Ascending aorta (tissue), 2 donors: ENCODE data around the gene RPL18. TPM values are rescaled to one million over a fixed set of nuclear protein-coding genes. Genes with fewer than 3 reads are reported as not detected.

Experiments used
- DNase-seq, 2 donors: peaks; one replicate each; pipeline ENCODE4 v3.0.0-alpha.2; 2019; ENCODE audit warnings: low spot score in 2 of 2
- H3K27ac ChIP-seq, 2 donors: fragments of 200-600 bp; sonication (generic); one replicate each; pipeline ENCODE4 v1.5.1; 2016 to 2017; ENCODE audit warnings: mild to moderate bottlenecking in 1 of 2
- H3K27me3 ChIP-seq: fragments of 200-600 bp; sonication (generic); one replicate; pipeline ENCODE4 v1.5.1; 2017
- H3K36me3 ChIP-seq, 2 donors: fragments of 200-600 bp; sonication (generic); one replicate each; pipeline ENCODE4 v1.5.1; 2016
- H3K4me1 ChIP-seq, 2 donors: fragments of 200-600 bp; sonication (generic); one replicate each; pipeline ENCODE4 v1.5.1; 2016 to 2017; ENCODE audit warnings: mild to moderate bottlenecking in 1 of 2
- H3K4me3 ChIP-seq, 2 donors: fragments of 200-600 bp; sonication (generic); one replicate each; pipeline ENCODE4 v1.5.1; 2016 to 2017; ENCODE audit warnings: mild to moderate bottlenecking in 1 of 2
- H3K9me3 ChIP-seq, 2 donors: fragments of 200-600 bp; sonication (generic); one replicate each; pipeline ENCODE4 v1.5.1; 2016
- CTCF ChIP-seq, 3 experiments: fragments of 200-600 bp in 2 of 3; fragments of 450-650 bp in 1 of 3; sonication (generic) in 2 of 3; IDR thresholded peaks; one replicate each; pipeline ENCODE4 v1.5.1; 2016 to 2019; ENCODE audit warnings: antibody characterized with exemption in 3 of 3, mild to moderate bottlenecking in 1 of 3, moderate library complexity in 1 of 3
- intact Hi-C: fragments of 100-400 bp; cut with DNase I; formaldehyde crosslinking; loops from one replicate; pipeline ENCODE4 v1.15.1; 2023
- total RNA-seq: library from RNA; depleted of rRNA; stranded (reverse); fragments of >200 nt; gene quantifications from one replicate; pipeline ENCODE4 v1.1.0, GENCODE V29; 2016

Gene RPL18
- total RNA-seq, 1 donor from 2014 or later, result 2,223 TPM

GRCh38 chr19:48623556-48624066 is 4.6 kb upstream of the RPL18 start:
- no peak for TF ChIP-seq CTCF (IDR thresholded peaks at IDR 0.05)
- no peak for DNase-seq
- Histone ChIP-seq H3K36me3 (peaks cover 3 to 18% of the 10 kb centered on the region in 2 donors), H3K9me3 (no peaks in the 10 kb centered on the region), H3K4me1 (peaks cover 11 to 21% of the 10 kb centered on the region in 2 donors), H3K4me3 (peak overlapping the region in 1 of 2 donors; percentile 73), H3K27me3 (no peaks in the 10 kb centered on the region), H3K27ac (peak overlapping the region; percentile 58 to 82)
- intact Hi-C loops, result loop anchor here (1.0 kb wide), 1 partner anchor 11 kb away; no protein-coding TSS in a partner anchor

- intact Hi-C loops, result loop anchor here (1.0 to 2.0 kb wide), 5 partner anchors 15 to 175 kb away; partner anchors contain the start of genes CYTH2 and GRWD1
- Histone ChIP-seq H3K36me3 (peaks cover 18 to 27% of the 10 kb centered on the region in 2 donors), H3K27me3 (no peaks in the 10 kb centered on the region), H3K9me3 (no peaks in the 10 kb centered on the region), H3K27ac (peak overlapping the region; percentile 86 to 87), H3K4me3 (peak overlapping the region; percentile 68 to 95), H3K4me1 (peaks cover 19 to 32% of the 10 kb centered on the region in 2 donors)
- DNase-seq, result no peak
- peak in 1 of 3 experiments; percentile 5 for TF ChIP-seq CTCF (IDR thresholded peaks at IDR 0.05)
Observed at GRCh38 chr19:48619692-48620585, 961 bp upstream of the RPL18 start.

- H3K9me3 ChIP-seq, result no peaks in the 10 kb centered on the region
- H3K4me3 ChIP-seq, result peak overlapping the region; percentile 68 to 95
- no peaks in the 10 kb centered on the region for H3K27me3 ChIP-seq
- TF ChIP-seq CTCF (IDR thresholded peaks at IDR 0.05), result no peak
- H3K4me1 ChIP-seq, result peaks cover 12 to 23% of the 10 kb centered on the region in 2 donors
- DNase-seq, result no peak
- peaks cover 18 to 29% of the 10 kb centered on the region in 2 donors for H3K36me3 ChIP-seq
- H3K27ac ChIP-seq, result peak overlapping the region; percentile 74 to 87
- intact Hi-C loops, result loop anchor here (2.0 kb wide), 1 partner anchor 30 kb away; no protein-coding TSS in a partner anchor
Observed at GRCh38 chr19:48618278-48618915, 581 bp downstream of the RPL18 start.

DNA sequence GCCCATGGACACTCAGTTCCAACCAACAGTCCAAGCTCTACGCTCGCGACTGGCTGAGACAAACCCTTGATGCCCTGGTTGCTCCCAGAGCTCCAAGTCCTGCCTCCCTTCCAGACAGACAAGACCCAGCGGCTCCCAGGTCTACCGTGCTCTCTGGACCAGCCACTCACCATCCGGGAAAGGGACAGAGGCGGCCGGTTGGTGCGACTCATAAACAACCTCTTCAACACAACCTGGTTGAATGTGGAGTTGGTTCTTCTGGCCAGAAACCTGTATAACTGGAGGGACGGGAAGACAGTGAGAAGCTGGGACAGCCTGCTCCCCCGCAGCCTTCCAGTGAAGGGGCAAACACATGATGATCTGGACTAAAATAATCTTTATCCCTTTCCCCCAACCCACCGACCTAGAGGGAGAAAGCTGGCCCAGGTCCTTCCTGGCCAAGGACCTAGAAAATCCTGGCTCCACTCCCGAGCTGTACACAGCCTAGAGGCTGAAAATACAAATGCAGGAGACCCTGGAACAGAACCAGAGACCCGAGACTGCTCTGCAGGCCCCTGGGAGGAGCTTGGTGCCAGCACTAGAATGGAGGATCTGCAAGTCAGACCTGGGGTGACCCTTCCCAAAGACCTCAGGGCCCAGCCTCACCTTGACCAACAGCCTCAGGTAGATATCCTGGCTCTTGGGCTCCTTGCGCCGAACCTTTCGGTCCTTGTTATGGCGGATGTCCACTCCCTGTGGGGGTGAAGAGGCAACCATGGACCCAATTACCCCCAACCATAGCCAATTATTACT is 1.6 kb downstream of the RPL18 start:
- no peak for TF ChIP-seq CTCF (IDR thresholded peaks at IDR 0.05)
- peaks cover 10 to 19% of the 10 kb centered on the region in 2 donors for H3K4me1 ChIP-seq
- H3K9me3 ChIP-seq, result no peaks in the 10 kb centered on the region
- intact Hi-C loops, result no loop called here
- no peak for DNase-seq
- H3K27me3 ChIP-seq, result no peaks in the 10 kb centered on the region
- peak overlapping the region in 1 of 2 donors; percentile 74 for H3K27ac ChIP-seq
- peak overlapping the region; percentile 68 to 95 for H3K4me3 ChIP-seq
- peaks cover 18 to 29% of the 10 kb centered on the region in 2 donors for H3K36me3 ChIP-seq

- H3K27me3 ChIP-seq, result no peaks in the 10 kb centered on the region
- no peak for DNase-seq
- H3K9me3 ChIP-seq, result no peaks in the 10 kb centered on the region
- no peak overlapping the region for H3K27ac ChIP-seq
- TF ChIP-seq CTCF (IDR thresholded peaks at IDR 0.05), result no peak
- intact Hi-C loops, result no loop called here
- peaks cover 18 to 29% of the 10 kb centered on the region in 2 donors for H3K36me3 ChIP-seq
- peaks cover 10 to 19% of the 10 kb centered on the region in 2 donors for H3K4me1 ChIP-seq
- no peak overlapping the region for H3K4me3 ChIP-seq
Observed at GRCh38 chr19:48616491-48617056, 2.4 kb downstream of the RPL18 start.
